Thoracic aorta (tissue), 2 donors: Measurements from ENCODE around the gene MTHFD1. TPM values are rescaled to one million over a fixed set of nuclear protein-coding genes. Genes with fewer than 3 reads are reported as not detected.
"Not testable (repeated sequence)": the region's sequence is repeated elsewhere in the genome, so short reads cannot be mapped to it uniquely, and the experiment has no call there.

Experiments
- ATAC-seq: fragments of 150-250 bp; one replicate; pipeline ENCODE4 v1.8.0; 2017; ENCODE audit warnings: low read depth; ENCODE audit not compliant: insufficient number of reproducible peaks, low FRiP score
- DNase-seq: peaks from one replicate; pipeline ENCODE4 v3.0.0-alpha.2; 2020; ENCODE audit warnings: low spot score
- H3K27ac ChIP-seq, 2 donors: fragments of 200-600 bp; sonication (generic); 1 replicate in 1 of 2; 2 replicates in 1 of 2; pipeline ENCODE4 v1.5.1; 2016; ENCODE audit warnings: mild to moderate bottlenecking in 2 of 2, moderate library complexity in 2 of 2
- H3K27me3 ChIP-seq: fragments of 200-600 bp; sonication (generic); replicated peaks from 2 replicates; pipeline ENCODE4 v1.6.0; 2016; ENCODE audit warnings: mild to moderate bottlenecking; ENCODE audit not compliant: insufficient read depth
- H3K36me3 ChIP-seq: fragments of 200-600 bp; sonication (generic); one replicate; pipeline ENCODE4 v1.5.1; 2016
- H3K4me1 ChIP-seq, 2 donors: fragments of 200-600 bp; sonication (generic); 1 replicate in 1 of 2; 2 replicates in 1 of 2; pipeline versions ENCODE4 v1.5.1 to v1.6.0; 2016; ENCODE audit warnings: low read depth in 2 of 2, mild to moderate bottlenecking in 1 of 2; ENCODE audit not compliant: control insufficient read depth in 1 of 2
- H3K4me3 ChIP-seq: fragments of 200-600 bp; sonication (generic); 2 replicates; pipeline ENCODE4 v1.5.1; 2016; ENCODE audit warnings: mild to moderate bottlenecking
- H3K9me3 ChIP-seq: fragments of 200-600 bp; sonication (generic); 2 replicates; pipeline ENCODE4 v1.5.1; 2016
- CTCF ChIP-seq: fragments of 200-600 bp; sonication (generic); IDR thresholded peaks from one replicate; pipeline ENCODE4 v1.5.1; 2019; ENCODE audit warnings: antibody characterized with exemption
- total RNA-seq, 2 donors: library from RNA; depleted of rRNA; stranded (reverse); fragments of >200 nt; gene quantifications; one replicate each; pipeline versions ENCODE4 v1.1.0 to v1.2.3, GENCODE V29; 2016

MTHFD1 gene
- total RNA-seq, 2 donors from 2014 or later = 26.5 to 33.7 TPM

- no peak overlapping the region for H3K4me3 ChIP-seq
- ATAC-seq = no peak
- no peak for TF ChIP-seq CTCF
Observed at GRCh38 chr14:64349741-64350490, 38.2 kb upstream of the MTHFD1 start.

GRCh38 chr14:64363265-64363846 lies 24.8 kb upstream of the MTHFD1 start:
- TF ChIP-seq CTCF = no peak
- Histone ChIP-seq H3K9me3 (no peaks in the 10 kb centered on the region), H3K4me3 (no peak overlapping the region), H3K36me3 (no peaks in the 10 kb centered on the region), H3K27me3 (no peaks in the 10 kb centered on the region), H3K27ac (no peak overlapping the region), H3K4me1 (no peaks in the 10 kb centered on the region)
- DNase-seq (no peak), ATAC-seq (no peak)

More at GRCh38 chr14:64349741-64350490, 38.2 kb upstream of the MTHFD1 start:
- H3K36me3 ChIP-seq = no peaks in the 10 kb centered on the region
- no peaks in the 10 kb centered on the region for H3K9me3 ChIP-seq
- no peaks in the 10 kb centered on the region for H3K4me1 ChIP-seq
- H3K27ac ChIP-seq = no peak overlapping the region
- no peak for DNase-seq
- H3K27me3 ChIP-seq = no peaks in the 10 kb centered on the region

GRCh38 chr14:64364907-64365306 lies 23.2 kb upstream of the MTHFD1 start:
- no peak for DNase-seq
- no peak overlapping the region for H3K27ac ChIP-seq
- ATAC-seq = no peak
- H3K27me3 ChIP-seq = no peaks in the 10 kb centered on the region
- no peaks in the 10 kb centered on the region for H3K4me1 ChIP-seq
- H3K4me3 ChIP-seq = no peak overlapping the region
- no peaks in the 10 kb centered on the region for H3K36me3 ChIP-seq
- no peaks in the 10 kb centered on the region for H3K9me3 ChIP-seq
- no peak for TF ChIP-seq CTCF

GRCh38 chr14:64365358-64365889 lies 22.7 kb upstream of the MTHFD1 start:
- H3K4me3 ChIP-seq, H3K4me1 ChIP-seq, H3K27ac ChIP-seq, DNase-seq, H3K36me3 ChIP-seq, ATAC-seq, H3K27me3 ChIP-seq, H3K9me3 ChIP-seq: not testable (repeated sequence)

- DNase-seq = no peak
- ATAC-seq = no peak
- Histone ChIP-seq H3K27ac (no peak overlapping the region), H3K4me3 (no peak overlapping the region), H3K9me3 (no peaks in the 10 kb centered on the region), H3K27me3 (no peaks in the 10 kb centered on the region), H3K36me3 (no peaks in the 10 kb centered on the region), H3K4me1 (no peaks in the 10 kb centered on the region)
- no peak for TF ChIP-seq CTCF
Observed at GRCh38 chr14:64369201-64369600, 19.0 kb upstream of the MTHFD1 start.
